OCI-M1 (cell line): ENCODE measurements around the gene CHEK1.
"Not testable (repeated sequence)": the region's sequence is repeated elsewhere in the genome, so short reads cannot be mapped to it uniquely, and the experiment has no call there.

Experiments used
- DNase-seq: peaks from one replicate; lab custom pipeline; 2025; lab: John Stamatoyannopoulos, UW

The CHEK1 gene

GRCh38 chr11:125701018-125701610, 76.2 kb downstream of the CHEK1 start:
- DNase-seq = no peak

GRCh38 chr11:125701858-125702621, 77.1 kb downstream of the CHEK1 start:
- no peak for DNase-seq

- DNase-seq = not testable (repeated sequence)
Measured at GRCh38 chr11:125704686-125705085, 79.7 kb downstream of the CHEK1 start.

GRCh38 chr11:125720781-125721180, 95.8 kb downstream of the CHEK1 start:
- no peak for DNase-seq

- peak; percentile 58 for DNase-seq
Measured at GRCh38 chr11:125724125-125724524, 99.2 kb downstream of the CHEK1 start.
